Prostate gland (tissue), 2 donors: ENCODE results near the gene UGT1A8.

Experiments used
- CTCF ChIP-seq, 4 experiments: fragments of 200-600 bp in 2 of 4; fragments of 450-650 bp in 2 of 4; sonication (generic) in 2 of 4; IDR thresholded peaks; 1 replicate in 3 of 4; 2 replicates in 1 of 4; pipeline ENCODE4 v1.5.1; 2016 to 2019; ENCODE audit warnings: antibody characterized with exemption in 4 of 4, mild to moderate bottlenecking in 2 of 4, moderate library complexity in 2 of 4
- POLR2A ChIP-seq: fragments of 450-650 bp; IDR thresholded peaks from one replicate; pipeline ENCODE4 v1.6.1; 2016; ENCODE audit warnings: antibody characterized with exemption, mild to moderate bottlenecking

GRCh38 chr2:233600386-233600785 lies 17.0 kb upstream of the UGT1A8 start:
- TF ChIP-seq CTCF (IDR thresholded peaks at IDR 0.05), result no peak
- no peak for TF ChIP-seq POLR2A
